ENCODE measurements around the gene JAM3. TPM values are rescaled to one million over a fixed set of nuclear protein-coding genes. Genes with fewer than 3 reads are reported as not detected.

JAM3 gene
- total and polyA plus RNA-seq, 2 of the 8 experiments (the other 6 are each of a cell fraction or from before 2014, with no cell fraction given) = 19.6 to 42.8 TPM

- Histone ChIP-seq H2BK20ac (ENCODE audit: low read length) (peak overlapping the region; percentile 21; the same call in 1 of the 2 replicates), H3K4me1 (replicated peaks in 1 of 4; ENCODE audit: control insufficient read depth in 3 of 4, insufficient read depth in 4 of 4, low read length in 3 of 4) (peaks cover 1 to 14% (median 7%) of the 10 kb centered on the region in 4 experiments; a peak in 6 of 7 replicates), H3K56ac (replicated peaks; ENCODE audit: insufficient read length, low read depth, low read length) (no peak overlapping the region), H3K9ac (replicated peaks in 1 of 4; ENCODE audit: extremely low read depth in 1 of 4, low read depth in 3 of 4, low read length in 3 of 4) (no peak overlapping the region), H4K5ac (ENCODE audit: insufficient read length, low read depth, low read length) (no peak overlapping the region), H3K23ac (ENCODE audit: insufficient read length) (no peak overlapping the region), H3K36me3 (ENCODE audit: control insufficient read depth in 2 of 4, insufficient read depth in 4 of 4, low read length in 3 of 4) (no peaks in the 10 kb centered on the region), H3K18ac (ENCODE audit: extremely low read depth, low read length) (no peak overlapping the region; the same call in none of the 2 replicates), H3K9me3 (ENCODE audit: insufficient read depth in 2 of 2, low read depth in 1 of 2, low read length in 1 of 2) (no peaks in the 10 kb centered on the region), H3K14ac (ENCODE audit: insufficient read length) (no peak overlapping the region), H4K20me1 (replicated peaks in 1 of 2; ENCODE audit: control insufficient read depth in 1 of 2, insufficient read depth in 2 of 2, low read length in 2 of 2) (no peaks in the 10 kb centered on the region), H2BK12ac (ENCODE audit: low read depth, low read length) (0 out of 2 replicates have a peak overlapping the region, but pooled peaks have one; percentile 39), H3K23me2 (ENCODE audit: low read depth, low read length) (no peaks in the 10 kb centered on the region), H3K4me2 (ENCODE audit: insufficient read depth in 1 of 2, low read depth in 2 of 2, low read length in 2 of 2) (no peak overlapping the region), H3K79me1 (ENCODE audit: low read depth, low read length) (no peaks in the 10 kb centered on the region), H2AFZ (ENCODE audit: low read length) (no peak overlapping the region), H2BK5ac (ENCODE audit: low read depth, low read length) (peak overlapping the region; percentile 16; the same call in 1 of the 2 replicates), H4K91ac (replicated peaks; ENCODE audit: insufficient read length, low read length) (no peak overlapping the region), H3K27me3 (replicated peaks in 1 of 4; ENCODE audit: control insufficient read depth in 3 of 4, extremely low read depth in 1 of 4, insufficient read depth in 3 of 4, low read length in 3 of 4) (no peaks in the 10 kb centered on the region; a peak in 2 of 7 replicates), H2BK120ac (replicated peaks; ENCODE audit: low read depth, low read length) (no peak overlapping the region), H3K4ac (replicated peaks; ENCODE audit: insufficient read length, low read depth, low read length) (no peak overlapping the region), H3K79me2 (ENCODE audit: control insufficient read depth in 1 of 2, insufficient read depth in 2 of 2, low read length in 2 of 2) (no peaks in the 10 kb centered on the region), H2BK15ac (ENCODE audit: low read length) (no peak overlapping the region), H3K27ac (ENCODE audit: low read depth, low read length) (no peak overlapping the region), H4K8ac (ENCODE audit: extremely low read depth, insufficient read depth, low read length) (no peak overlapping the region), H2AK5ac (ENCODE audit: low read depth, low read length) (no peak overlapping the region), H3K4me3 (ENCODE audit: extremely low read depth in 1 of 4, insufficient read depth in 2 of 4, low read depth in 3 of 4, low read length in 4 of 4) (no peak overlapping the region)
- CTCF ChIA-PET (ENCODE audit: partially characterized antibody) = interaction anchor here (0.8 to 9.5 kb wide), 12 partner anchors 12 to 225 kb away, joined by 3 to 178 read pairs (median 16); no protein-coding TSS in a partner anchor
- FAIRE-seq = no peak
- no peak for DNase-seq (ENCODE audit: low read depth in 1 of 2, low spot score in 2 of 2)
- 65% methylated on average over 11 of the region's 11 CpGs; no CpG with 5 or more reads in 1 of the 2 experiments for WGBS, 2 experiments (ENCODE audit: extremely low coverage in 1 of 2, insufficient coverage in 1 of 2, insufficient read length in 1 of 2, insufficient replicate concordance in 2 of 2, low coverage in 1 of 2, low lambda C conversion rate in 2 of 2, missing lambda C conversion rate in 1 of 2)
- TF ChIP-seq CTCF (IDR thresholded peaks at IDR 0.05; ENCODE audit: control extremely low read depth in 1 of 3, insufficient read depth in 1 of 3, low read depth in 1 of 3, low read length in 3 of 3) = peak in 1 of 3 experiments; percentile 5; a peak in 1 of 4 replicates
- TF ChIP-seq JUN (IDR thresholded peaks at IDR 0.05; ENCODE audit: low read depth, low read length) = no peak
- POLR2A ChIA-PET (ENCODE audit: partially characterized antibody) = interaction anchor here (2.6 kb wide), 1 partner anchor 10 kb away, joined by 7 read pairs; no protein-coding TSS in a partner anchor
These were observed 19.6 kb upstream of the JAM3 start for GRCh38 chr11:134049303-134049702.

Data from H1 (cell line).